K562 (cell line): ENCODE data around the gene TLX2. TPM values are rescaled to one million over a fixed set of nuclear protein-coding genes. Genes with fewer than 3 reads are reported as not detected.
A peak's percentile ranks its signal among the peaks of the same experiment; 100 is the strongest.

ENCODE experiments used
- ATAC-seq: fragments of 200-7000 bp; cut with Tn5 transposase; 3 replicates; pipeline ENCODE4 v1.9.1; 2020; ENCODE audit warnings: moderate library complexity
- BruUV-seq: library from RNA; stranded (reverse); fragments of 400-500 nt; replicated peaks from 2 replicates; lab custom pipeline; 2021; lab: Mats Ljungman, UMichigan
- CTCF ChIA-PET: fragments of 300-600 bp; formaldehyde crosslinking; extraction: SDS; loops from one replicate; lab custom pipeline; 2021; ENCODE audit warnings: low intra/inter-chr PET ratio; lab: Yijun Ruan, JAX
- POLR2A ChIA-PET: fragments of 300-600, 350-650 bp; sonication (Branson Sonifier 250); formaldehyde crosslinking; extraction: SDS; loops from one replicate; lab custom pipeline; 2021; ENCODE audit warnings: antibody characterized with exemption, inconsistent platforms; lab: Yijun Ruan, JAX
- DNase-seq, 4 experiments: peaks; one replicate each; pipeline versions ENCODE4 v3.0.0 to v3.0.0-alpha.2; 2011 to 2018; ENCODE audit warnings: low spot score in 3 of 4, mixed read lengths in 3 of 4; ENCODE audit errors: extremely low read depth in 1 of 4
- FAIRE-seq: peaks from 2 replicates; lab custom pipeline; 2011; peaks lifted over from hg19 to GRCh38; lab: Jason Lieb, UNC
- H2AFZ ChIP-seq: 2 replicates; pipeline ENCODE4 v1.6.0; 2011; ENCODE audit warnings: low read depth, low read length, control low read depth, inconsistent platforms
- H3K27ac ChIP-seq: fragments of 200-600 bp; 3 replicates; pipeline ENCODE4 v1.8.0; 2011; ENCODE audit warnings: low read depth, mild to moderate bottlenecking, control low read depth, inconsistent platforms, low read length, moderate library complexity, mixed read lengths; ENCODE audit errors: extremely low read depth
- H3K27me3 ChIP-seq, 2 experiments: fragments of 300-600 bp in 1 of 2; 2 replicates in 1 of 2; 3 replicates in 1 of 2; pipeline versions ENCODE4 v1.6.0 to v1.8.0; 2011; ENCODE audit warnings: inconsistent platforms in 2 of 2, low read length in 2 of 2, mild to moderate bottlenecking in 1 of 2, mixed read lengths in 1 of 2, moderate library complexity in 1 of 2; ENCODE audit not compliant: control insufficient read depth in 2 of 2, insufficient read depth in 2 of 2
- H3K36me3 ChIP-seq: fragments of 300-600 bp; 3 replicates; pipeline ENCODE4 v1.8.0; 2011; ENCODE audit warnings: mild to moderate bottlenecking, low read length, inconsistent platforms; ENCODE audit not compliant: control insufficient read depth, insufficient read depth
- H3K4me1 ChIP-seq, 2 experiments: fragments of 200-600 bp in 1 of 2; replicated peaks in 1 of 2; 2 replicates in 1 of 2; 3 replicates in 1 of 2; pipeline versions ENCODE4 v1.5.1 to v1.8.0; 2011; ENCODE audit warnings: inconsistent platforms in 2 of 2, low read length in 2 of 2, mild to moderate bottlenecking in 1 of 2, mixed read lengths in 1 of 2, moderate library complexity in 1 of 2; ENCODE audit not compliant: control insufficient read depth in 2 of 2, insufficient read depth in 2 of 2
- H3K4me2 ChIP-seq: 2 replicates; pipeline ENCODE4 v1.6.1; 2011; ENCODE audit warnings: low read length, control low read depth, inconsistent platforms, mixed read lengths; ENCODE audit not compliant: insufficient read depth
- H3K4me3 ChIP-seq: fragments of 200-600 bp; sonication (generic), shearing (Covaris generic); 2 replicates; pipeline ENCODE4 v1.5.1; 2016; ENCODE audit warnings: control low read depth, inconsistent platforms
- H3K79me2 ChIP-seq: fragments of 200-600 bp; 3 replicates; pipeline ENCODE4 v1.8.0; 2011; ENCODE audit warnings: low read length, inconsistent platforms; ENCODE audit not compliant: control insufficient read depth, insufficient read depth
- H3K9ac ChIP-seq, 2 experiments: 2 replicates each; pipeline versions ENCODE4 v1.6.0 to v1.6.1; 2011; ENCODE audit warnings: low read depth in 2 of 2, low read length in 2 of 2, control low read depth in 1 of 2, inconsistent platforms in 1 of 2, mild to moderate bottlenecking in 1 of 2, mixed read lengths in 1 of 2; ENCODE audit not compliant: insufficient read depth in 1 of 2
- H3K9me1 ChIP-seq: one replicate; pipeline ENCODE4 v1.6.0; 2011; ENCODE audit warnings: inconsistent platforms, mild to moderate bottlenecking, low read length, moderate library complexity; ENCODE audit not compliant: control insufficient read depth, insufficient read depth
- H3K9me3 ChIP-seq: replicated peaks from 2 replicates; pipeline ENCODE4 v1.5.1; 2011; ENCODE audit warnings: low read depth, low read length, inconsistent platforms; ENCODE audit not compliant: control insufficient read depth, insufficient read depth
- H4K20me1 ChIP-seq: replicated peaks from 2 replicates; pipeline ENCODE4 v1.6.1; 2011; ENCODE audit warnings: low read length, inconsistent platforms, mixed read lengths; ENCODE audit not compliant: control insufficient read depth, insufficient read depth
- DNMT1 ChIP-seq: fragments of 450-650 bp; IDR thresholded peaks from 2 replicates; pipeline ENCODE4 v1.6.1; 2016; ENCODE audit warnings: antibody characterized with exemption, mild to moderate bottlenecking
- E2F6 ChIP-seq, 2 experiments: IDR thresholded peaks; 2 replicates each; pipeline ENCODE4 v1.6.1; 2011; ENCODE audit warnings: borderline replicate concordance in 1 of 2, control low read depth in 1 of 2, low read depth in 1 of 2, low read length in 1 of 2, mild to moderate bottlenecking in 1 of 2, mixed read lengths in 1 of 2, moderate library complexity in 1 of 2; ENCODE audit not compliant: insufficient read depth in 1 of 2, insufficient read length in 1 of 2, poor library complexity in 1 of 2, severe bottlenecking in 1 of 2; ENCODE audit errors: extremely low read depth in 1 of 2
- GTF2F1 ChIP-seq: IDR thresholded peaks from 2 replicates; pipeline ENCODE4 v1.6.1; 2011; ENCODE audit warnings: low read depth, low read length, improper control_type of control experiment
- KDM4B ChIP-seq, 2 experiments: fragments of 450-650 bp in 1 of 2; sonication (generic) in 1 of 2; IDR thresholded peaks; 2 replicates each; pipeline ENCODE4 v1.6.1; 2016 to 2017; ENCODE audit warnings: borderline replicate concordance in 2 of 2, antibody characterized with exemption in 1 of 2, low read depth in 1 of 2, mild to moderate bottlenecking in 1 of 2
- MAFK ChIP-seq: IDR thresholded peaks from 2 replicates; pipeline ENCODE4 v1.6.1; 2011; ENCODE audit warnings: low read length, improper control_type of control experiment
- ZNF197 ChIP-seq: fragments of 200-800 bp; sonication (Bioruptor generic); IDR thresholded peaks from 2 replicates; pipeline ENCODE4 v1.6.1; 2016; ENCODE audit warnings: low read depth, missing genetic modification characterization, missing compliant biosample characterization
- ZNF280A ChIP-seq: fragments of 450-650 bp; IDR thresholded peaks from 2 replicates; pipeline ENCODE4 v1.6.1; 2018; ENCODE audit warnings: mild to moderate bottlenecking, low read depth; ENCODE audit not compliant: partially characterized antibody
- ZNF347 ChIP-seq: fragments of 450-650 bp; formaldehyde crosslinking; IDR thresholded peaks from 2 replicates; pipeline ENCODE4 v1.4.0; 2020; ENCODE audit warnings: low read depth, mild to moderate bottlenecking, moderate library complexity
- WGBS: fragments of 100-300 bp; shearing (Covaris generic); methylation state at CpG from one replicate; pipeline ENCODE4 v1.1.6; 2016; ENCODE audit warnings: low coverage, mixed read lengths; ENCODE audit not compliant: insufficient coverage; ENCODE audit errors: missing lambda C conversion rate; 5-methylcytosine and 5-hydroxymethylcytosine counted together
- in situ Hi-C: fragments of 300-500 bp; cut with MboI; formaldehyde crosslinking; loops from 4 replicates; pipeline ENCODE4 v1.15.0; 2018; ENCODE audit warnings: inconsistent platforms, mixed read lengths
- intact Hi-C: fragments of 100-400 bp; cut with micrococcal nuclease; formaldehyde crosslinking; loops from 2 replicates; pipeline ENCODE4 v1.14.2; 2022
- polyA plus RNA-seq, 8 experiments: library from polyadenylated mRNA; depleted of rRNA in 4 of 8; stranded (reverse) in 5 of 8; unstranded in 3 of 8; fragments of >200 nt; fragmentation: Nextera tagmentation in 2 of 8; fragmentation: Illumina TruSeq in 1 of 8; extraction: Ambion mirVana in 2 of 8; extraction: Trizol in 1 of 8; gene quantifications; 2 replicates each; pipeline versions ENCODE4 v1.2.1 to v1.2.3, GENCODE V29; 2011 to 2014; ENCODE audit warnings: inconsistent platforms in 1 of 8, missing spikeins in 1 of 8
- total RNA-seq, 7 experiments: library from RNA; depleted of rRNA in 6 of 7; stranded (reverse); fragments of >200 nt in 6 of 7; fragmentation: Illumina TruSeq in 2 of 7; extraction: Trizol in 2 of 7; gene quantifications; 2 replicates each; pipeline versions ENCODE4 v1.2.1 to v1.2.3, GENCODE V29; 2011 to 2021; ENCODE audit warnings: low replicate concordance in 1 of 7
- TF ChIP-seq, protein P1 (sequence below): sonication (generic); formaldehyde crosslinking; IDR thresholded peaks from 2 replicates; pipeline ENCODE4 v1.8.0; 2022; ENCODE audit warnings: missing genetic modification reagents, mild to moderate bottlenecking, moderate library complexity, borderline replicate concordance

The TLX2 gene
- total and polyA plus RNA-seq, 9 of the 15 experiments (the other 6 are each of a cell fraction or from before 2014, with no cell fraction given), result not detected

GRCh38 chr2:74486141-74486540 is 28.1 kb upstream of the TLX2 start:
- no peak for ATAC-seq
- Histone ChIP-seq H3K36me3 (peaks cover 31% of the 10 kb centered on the region; the same call in 2 of the 3 replicates), H3K4me2 (no peak overlapping the region), H3K27ac (no peak overlapping the region), H3K9me1 (no peaks in the 10 kb centered on the region), H3K9me3 (no peaks in the 10 kb centered on the region), H3K4me1 (peaks cover 8 to 23% of the 10 kb centered on the region in 2 experiments; a peak in 4 of 5 replicates), H4K20me1 (no peaks in the 10 kb centered on the region; the same call in 1 of the 2 replicates), H3K4me3 (no peak overlapping the region), H3K27me3 (no peaks in the 10 kb centered on the region), H3K79me2 (peaks cover 25% of the 10 kb centered on the region), H2AFZ (no peak overlapping the region), H3K9ac (no peak overlapping the region)
- no TSS peak for BruUV-seq
- intact Hi-C loops, result no loop called here
- 93% methylated on average over 2 of the region's 2 CpGs for WGBS
- TF ChIP-seq MAFK, result no peak
- in situ Hi-C loops, result loop anchor here (5.0 kb wide), 1 partner anchor 86 kb away; no protein-coding TSS in a partner anchor
- ChIA-PET CTCF (no interaction called here), POLR2A (no interaction called here)
- FAIRE-seq, result no peak
- no peak for DNase-seq

- no TSS peak for BruUV-seq
- H4K20me1 ChIP-seq, result no peaks in the 10 kb centered on the region
- peaks cover 4 to 8% of the 10 kb centered on the region in 2 experiments; a peak in 4 of 5 replicates for H3K4me1 ChIP-seq
- in situ Hi-C loops, result loop anchor here (5.0 kb wide), 1 partner anchor 83 kb away; no protein-coding TSS in a partner anchor
- POLR2A ChIA-PET, result interaction anchor here (1.2 to 2.4 kb wide), 3 partner anchors 8 to 15 kb away, joined by 5 to 13 read pairs (median 6); no protein-coding TSS in a partner anchor
- no peaks in the 10 kb centered on the region for H3K27me3 ChIP-seq
- 73% methylated on average over 9 of the region's 9 CpGs for WGBS
- CTCF ChIA-PET, result no interaction called here
- no peak overlapping the region for H3K4me2 ChIP-seq
- ATAC-seq (peak; percentile 71), FAIRE-seq (no peak), DNase-seq (no peak)
- no peak overlapping the region; the same call in 2 of the 3 replicates for H3K27ac ChIP-seq
- peaks cover 57% of the 10 kb centered on the region; the same call in 2 of the 3 replicates for H3K36me3 ChIP-seq
- H3K9me3 ChIP-seq, result no peaks in the 10 kb centered on the region
- no peak overlapping the region for H2AFZ ChIP-seq
- no peak overlapping the region for H3K4me3 ChIP-seq
- intact Hi-C loops, result no loop called here
- H3K9me1 ChIP-seq, result no peaks in the 10 kb centered on the region
- peak overlapping the region in 1 of 2 experiments; percentile 52; a peak in 1 of 4 replicates for H3K9ac ChIP-seq
- H3K79me2 ChIP-seq, result 0 out of 3 replicates have a peak, but pooled peaks cover 3% of the 10 kb centered on the region
- TF ChIP-seq, protein P1, sequence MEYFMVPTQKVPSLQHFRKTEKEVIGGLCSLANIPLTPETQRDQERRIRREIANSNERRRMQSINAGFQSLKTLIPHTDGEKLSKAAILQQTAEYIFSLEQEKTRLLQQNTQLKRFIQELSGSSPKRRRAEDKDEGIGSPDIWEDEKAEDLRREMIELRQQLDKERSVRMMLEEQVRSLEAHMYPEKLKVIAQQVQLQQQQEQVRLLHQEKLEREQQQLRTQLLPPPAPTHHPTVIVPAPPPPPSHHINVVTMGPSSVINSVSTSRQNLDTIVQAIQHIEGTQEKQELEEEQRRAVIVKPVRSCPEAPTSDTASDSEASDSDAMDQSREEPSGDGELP (CRISPR knock-in tag), result no peak
- TF ChIP-seq ZNF347, result no peak
- TF ChIP-seq E2F6 (IDR thresholded peaks at IDR 0.05; ENCODE audit: borderline replicate concordance in 1 of 2, extremely low read depth in 1 of 2, insufficient read depth in 1 of 2, insufficient read length in 1 of 2, low read depth in 1 of 2, low read length in 1 of 2, poor library complexity in 1 of 2, severe bottlenecking in 1 of 2), result no peak
- TF ChIP-seq ZNF197, result no peak
- TF ChIP-seq DNMT1, result no peak
- TF ChIP-seq GTF2F1, result no peak
- no peak for TF ChIP-seq ZNF280A
- no peak for TF ChIP-seq KDM4B (IDR thresholded peaks at IDR 0.05; ENCODE audit: borderline replicate concordance in 2 of 2, low read depth in 1 of 2)
Observed at GRCh38 chr2:74488643-74489481, 25.4 kb upstream of the TLX2 start.
